ENCODE data around the gene FAM53A.

The FAM53A gene

DNA sequence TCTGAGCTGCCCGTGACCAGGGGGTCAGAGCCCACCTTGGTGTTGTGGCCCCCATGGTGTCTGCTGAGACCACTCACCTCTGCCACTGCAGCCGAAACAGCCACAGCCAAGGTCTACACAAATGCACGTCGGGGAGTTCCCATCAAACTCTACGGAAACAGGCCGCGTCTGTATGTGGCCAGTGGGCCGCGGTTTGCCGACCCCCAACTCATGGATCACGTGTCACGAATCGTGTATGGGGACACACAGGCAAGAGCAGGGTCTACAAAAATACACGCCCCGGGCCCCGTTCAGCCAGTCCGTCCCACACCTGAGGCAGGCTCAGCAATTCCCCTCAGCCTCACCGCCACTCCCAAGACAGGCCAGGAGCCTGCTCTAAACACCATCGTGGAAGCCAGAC, 53.8 kb downstream of the FAM53A start:
- TF ChIP-seq, protein P1, sequence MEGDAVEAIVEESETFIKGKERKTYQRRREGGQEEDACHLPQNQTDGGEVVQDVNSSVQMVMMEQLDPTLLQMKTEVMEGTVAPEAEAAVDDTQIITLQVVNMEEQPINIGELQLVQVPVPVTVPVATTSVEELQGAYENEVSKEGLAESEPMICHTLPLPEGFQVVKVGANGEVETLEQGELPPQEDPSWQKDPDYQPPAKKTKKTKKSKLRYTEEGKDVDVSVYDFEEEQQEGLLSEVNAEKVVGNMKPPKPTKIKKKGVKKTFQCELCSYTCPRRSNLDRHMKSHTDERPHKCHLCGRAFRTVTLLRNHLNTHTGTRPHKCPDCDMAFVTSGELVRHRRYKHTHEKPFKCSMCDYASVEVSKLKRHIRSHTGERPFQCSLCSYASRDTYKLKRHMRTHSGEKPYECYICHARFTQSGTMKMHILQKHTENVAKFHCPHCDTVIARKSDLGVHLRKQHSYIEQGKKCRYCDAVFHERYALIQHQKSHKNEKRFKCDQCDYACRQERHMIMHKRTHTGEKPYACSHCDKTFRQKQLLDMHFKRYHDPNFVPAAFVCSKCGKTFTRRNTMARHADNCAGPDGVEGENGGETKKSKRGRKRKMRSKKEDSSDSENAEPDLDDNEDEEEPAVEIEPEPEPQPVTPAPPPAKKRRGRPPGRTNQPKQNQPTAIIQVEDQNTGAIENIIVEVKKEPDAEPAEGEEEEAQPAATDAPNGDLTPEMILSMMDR (IDR thresholded peaks at IDR 0.05; ENCODE audit: borderline replicate concordance, insufficient read depth, low read depth, low read length), result no peak
- H3K4me3 ChIP-seq (ENCODE audit: low read depth, low read length), result no peak overlapping the region

DNA sequence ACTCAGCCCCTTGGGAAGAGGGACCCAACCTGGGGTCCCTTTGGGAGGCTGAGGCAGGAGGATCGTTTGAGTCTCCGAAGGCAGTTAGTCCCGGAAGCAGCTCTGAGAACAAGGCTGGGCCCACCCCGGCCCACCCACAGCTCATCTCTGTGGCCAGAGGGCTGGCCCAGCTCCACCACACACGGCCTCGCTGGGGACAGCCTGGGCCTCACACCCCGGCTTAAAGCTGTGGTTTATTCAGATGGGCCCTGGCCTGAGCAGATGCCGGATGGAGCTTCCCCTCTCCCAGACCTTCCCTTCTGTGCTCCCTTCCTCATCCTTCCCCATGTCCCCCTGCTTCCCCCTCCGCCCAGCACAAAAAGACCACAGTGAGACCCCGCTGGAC, 54.4 kb downstream of the FAM53A start:
- TF ChIP-seq, protein P1 (IDR thresholded peaks at IDR 0.05; ENCODE audit: borderline replicate concordance, insufficient read depth, low read depth, low read length), result no peak
- no peak overlapping the region for H3K4me3 ChIP-seq (ENCODE audit: low read depth, low read length)

DNA sequence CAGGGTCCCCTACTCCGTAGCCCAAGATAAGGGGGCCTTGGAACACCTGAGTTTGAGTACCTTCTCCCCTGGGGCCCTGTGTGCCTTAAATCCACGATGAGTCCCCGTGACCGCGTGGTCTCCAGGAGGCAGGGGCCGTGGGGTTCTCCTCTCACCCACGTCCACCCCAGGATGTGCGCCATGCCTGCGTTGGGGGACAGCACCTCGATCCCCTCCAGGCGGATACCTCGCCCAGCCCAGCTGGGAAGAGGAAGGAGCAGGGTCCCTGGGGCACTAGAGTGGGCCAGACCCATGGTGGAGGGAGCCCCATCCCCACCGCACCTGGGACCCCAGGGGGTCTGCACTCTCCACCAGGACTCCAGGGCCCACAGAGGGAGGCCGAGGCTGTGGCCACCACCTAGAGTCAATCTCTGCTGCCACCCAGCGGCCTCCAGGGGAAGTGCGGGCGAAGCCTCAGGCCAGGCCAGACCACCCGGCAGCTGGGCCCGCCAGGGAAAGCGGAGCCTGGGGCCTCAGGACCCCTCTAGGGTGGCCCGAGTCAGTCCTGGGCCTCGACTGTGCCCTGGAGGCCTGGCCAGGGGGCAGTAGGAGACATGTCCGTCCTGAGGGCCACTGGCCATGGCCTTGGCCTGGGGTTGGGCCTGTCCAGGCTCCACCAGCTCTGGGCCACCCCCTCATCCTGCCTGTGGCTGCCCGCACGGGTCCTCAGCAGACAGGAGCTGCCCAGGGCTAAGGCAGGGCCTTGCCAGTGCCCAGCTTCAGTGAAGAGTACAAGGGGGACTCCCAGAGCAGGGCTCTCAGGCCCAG, 55.0 kb downstream of the FAM53A start:
- H3K4me3 ChIP-seq (ENCODE audit: low read depth, low read length), result no peak overlapping the region
- TF ChIP-seq, protein P1 (IDR thresholded peaks at IDR 0.05; ENCODE audit: borderline replicate concordance, insufficient read depth, low read depth, low read length), result peak; percentile 97

DNA sequence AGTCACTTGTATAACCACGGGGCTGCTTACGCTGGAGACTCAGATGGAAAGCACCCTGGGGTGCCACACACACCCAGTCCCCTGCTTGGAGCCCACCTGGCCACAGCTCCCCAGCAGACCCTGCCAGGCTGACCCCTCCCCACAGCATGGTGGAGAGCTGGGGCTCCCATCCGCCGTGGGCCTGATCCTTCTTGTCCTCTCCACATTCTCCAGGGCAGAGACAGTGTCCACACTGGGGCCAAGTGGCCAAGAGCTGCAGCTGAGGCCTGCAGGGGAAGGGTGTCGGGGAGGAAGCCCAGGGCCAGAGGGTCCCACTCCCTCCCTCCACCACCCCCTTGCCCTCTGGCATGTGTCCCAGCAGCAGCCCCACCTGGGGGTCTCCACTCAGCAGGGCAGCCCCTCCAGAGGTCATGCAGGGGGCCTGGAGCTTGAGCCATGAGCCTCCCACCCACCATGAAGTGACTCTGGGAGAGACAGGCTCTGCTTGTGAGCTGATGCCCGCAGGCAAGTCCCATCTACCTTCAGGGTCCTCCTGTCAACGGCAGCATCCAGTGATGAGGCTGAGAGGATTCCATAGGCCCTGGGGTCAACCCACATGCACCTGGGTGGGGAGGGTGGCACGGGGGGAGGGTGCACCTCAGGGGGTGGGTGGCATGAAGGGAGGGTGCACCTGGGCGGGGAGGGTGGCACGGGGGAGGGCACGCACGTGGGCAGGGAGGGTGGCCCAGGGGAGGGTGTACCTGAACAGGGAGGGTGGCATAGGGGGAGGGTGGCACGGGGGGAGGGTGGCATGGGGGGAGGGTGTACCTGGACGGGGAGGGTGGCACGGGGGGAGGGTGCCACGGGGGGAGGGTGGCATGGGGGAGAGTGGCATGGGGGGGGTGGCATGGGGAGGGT, 56.4 kb downstream of the FAM53A start:
- TF ChIP-seq, protein P1 (IDR thresholded peaks at IDR 0.05; ENCODE audit: borderline replicate concordance, insufficient read depth, low read depth, low read length), result no peak
- H3K4me3 ChIP-seq (ENCODE audit: low read depth, low read length), result no peak overlapping the region

DNA sequence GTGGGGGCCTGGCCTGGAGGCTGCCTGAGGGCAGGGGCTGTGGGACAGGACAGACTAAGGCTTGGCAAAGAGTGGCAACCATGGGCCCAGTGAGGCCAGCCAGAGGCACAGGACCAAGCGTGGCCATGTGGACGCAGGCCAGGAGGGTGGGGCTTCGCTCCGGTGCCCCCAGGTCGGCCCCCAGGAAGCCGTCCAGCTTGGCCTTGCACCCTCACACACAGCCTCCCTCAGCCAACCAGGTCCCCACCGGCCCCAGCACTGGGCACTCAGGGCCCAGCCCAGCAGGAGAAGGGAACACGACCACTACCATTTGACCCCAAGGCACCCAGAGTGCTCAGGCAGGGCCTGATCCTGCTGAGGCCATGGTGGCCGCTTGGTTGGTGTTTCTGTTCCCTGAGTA, 57.2 kb downstream of the FAM53A start:
- no peak overlapping the region for H3K4me3 ChIP-seq (ENCODE audit: low read depth, low read length)
- TF ChIP-seq, protein P1 (IDR thresholded peaks at IDR 0.05; ENCODE audit: borderline replicate concordance, insufficient read depth, low read depth, low read length), result no peak

DNA sequence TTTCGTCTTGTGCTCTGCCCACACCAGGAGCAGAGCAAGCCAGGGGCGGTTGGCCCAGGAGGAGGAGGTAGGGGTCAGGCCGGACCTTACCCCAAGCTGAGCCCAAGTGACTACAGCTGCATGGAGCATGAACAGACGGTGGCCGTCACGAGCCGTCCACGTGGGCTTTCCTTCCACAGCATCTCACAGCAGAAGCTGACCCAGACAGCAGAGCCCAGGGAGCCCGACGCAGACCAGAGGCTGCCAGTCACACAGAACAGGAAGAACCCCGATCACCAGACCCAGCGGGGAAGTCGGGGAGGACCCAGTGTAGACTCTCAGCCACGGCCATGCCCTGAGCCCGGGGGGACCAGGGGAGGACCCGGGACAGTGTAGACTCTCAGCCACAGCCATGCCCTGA, 58.0 kb downstream of the FAM53A start:
- H3K4me3 ChIP-seq (ENCODE audit: low read depth, low read length), result no peak overlapping the region
- TF ChIP-seq, protein P1 (IDR thresholded peaks at IDR 0.05; ENCODE audit: borderline replicate concordance, insufficient read depth, low read depth, low read length), result no peak

Measured in GM12875 (cell line).